ENCODE results near the gene LAMA2. TPM values are rescaled to one million over a fixed set of nuclear protein-coding genes. Genes with fewer than 3 reads are reported as not detected.

LAMA2 gene
- total RNA-seq, 6 experiments from 2014 or later = 2.9 to 12.1 (median 6.2) TPM

- TF ChIP-seq POLR2A (IDR thresholded peaks at IDR 0.05) = no peak
- TF ChIP-seq CTCF (IDR thresholded peaks at IDR 0.05) = no peak
- WGBS (ENCODE audit: insufficient coverage, low coverage, low lambda C conversion rate, missing lambda C conversion rate) = 46% methylated on average over 3 of the region's 4 CpGs
- no peaks in the 10 kb centered on the region for H3K36me3 ChIP-seq
- H3K4me1 ChIP-seq = no peaks in the 10 kb centered on the region
- no peak for DNase-seq
- no peak overlapping the region for H3K4me3 ChIP-seq
- no peak overlapping the region for H3K27ac ChIP-seq
- no peaks in the 10 kb centered on the region for H3K27me3 ChIP-seq
- H3K9me3 ChIP-seq = no peaks in the 10 kb centered on the region
- ATAC-seq = no peak
- intact Hi-C loops (cut with DNase I) = no loop called here
These were observed 35.3 kb upstream of the LAMA2 start for GRCh38 chr6:128847431-128848210.

GRCh38 chr6:128848212-128848935, 34.6 kb upstream of the LAMA2 start:
- Histone ChIP-seq H3K4me3 (no peak overlapping the region), H3K36me3 (no peaks in the 10 kb centered on the region), H3K4me1 (no peaks in the 10 kb centered on the region), H3K27me3 (no peaks in the 10 kb centered on the region), H3K27ac (no peak overlapping the region), H3K9me3 (no peaks in the 10 kb centered on the region)
- ATAC-seq (peak in 1 of 4 donors; percentile 14), DNase-seq (no peak)
- no peak for TF ChIP-seq CTCF (IDR thresholded peaks at IDR 0.05)
- no peak for TF ChIP-seq POLR2A (IDR thresholded peaks at IDR 0.05)
- intact Hi-C loops (cut with DNase I) = no loop called here
- WGBS (ENCODE audit: insufficient coverage, low coverage, low lambda C conversion rate, missing lambda C conversion rate) = 52% methylated on average over 7 of the region's 7 CpGs

- TF ChIP-seq CTCF (IDR thresholded peaks at IDR 0.05) (no peak), POLR2A (IDR thresholded peaks at IDR 0.05) (no peak)
- no peak for ATAC-seq
- no peak for DNase-seq
- H3K36me3 ChIP-seq = no peaks in the 10 kb centered on the region
- no peak overlapping the region for H3K4me3 ChIP-seq
- H3K4me1 ChIP-seq = no peaks in the 10 kb centered on the region
- 42% methylated on average over 5 of the region's 5 CpGs for WGBS (ENCODE audit: insufficient coverage, low coverage, low lambda C conversion rate, missing lambda C conversion rate)
- no peaks in the 10 kb centered on the region for H3K9me3 ChIP-seq
- H3K27me3 ChIP-seq = no peaks in the 10 kb centered on the region
- intact Hi-C loops (cut with DNase I) = no loop called here
- H3K27ac ChIP-seq = no peak overlapping the region
These were observed 27.3 kb upstream of the LAMA2 start for GRCh38 chr6:128855581-128856085.

GRCh38 chr6:128857806-128858205, 25.1 kb upstream of the LAMA2 start:
- 41% methylated on average over 5 of the region's 5 CpGs for WGBS (ENCODE audit: insufficient coverage, low coverage, low lambda C conversion rate, missing lambda C conversion rate)
- H3K4me3 ChIP-seq = no peak overlapping the region
- DNase-seq (no peak), ATAC-seq (no peak)
- H3K36me3 ChIP-seq = no peaks in the 10 kb centered on the region
- intact Hi-C loops (cut with DNase I) = no loop called here
- H3K4me1 ChIP-seq = no peaks in the 10 kb centered on the region
- no peaks in the 10 kb centered on the region for H3K9me3 ChIP-seq
- TF ChIP-seq CTCF (IDR thresholded peaks at IDR 0.05) = no peak
- no peak for TF ChIP-seq POLR2A (IDR thresholded peaks at IDR 0.05)
- no peak overlapping the region for H3K27ac ChIP-seq
- H3K27me3 ChIP-seq = no peaks in the 10 kb centered on the region

All from right lobe of liver (tissue), 6 donors.